Measurements from ENCODE around the gene IL9R.
"Not testable (repeated sequence)": the region's sequence is repeated elsewhere in the genome, so short reads cannot be mapped to it uniquely, and the experiment has no call there.

The IL9R gene

GRCh38 chrX:155997436-155997835 is at the start of gene IL9R:
TSS of gene IL9R (plus strand) at chrX:155997696. CDS start at chrX:155997760, 64 bp downstream.
- no peak for DNase-seq

GRCh38 chrX:155949098-155949497 is 48.4 kb upstream of the IL9R start:
- DNase-seq: no peak

GRCh38 chrX:155951237-155951789 is 46.2 kb upstream of the IL9R start:
- no peak for DNase-seq

GRCh38 chrX:155953055-155953454 is 44.4 kb upstream of the IL9R start:
- DNase-seq: no peak

- DNase-seq: no peak
Observed at GRCh38 chrX:155954793-155955192, 42.7 kb upstream of the IL9R start.

- no peak for DNase-seq
Observed at GRCh38 chrX:155956099-155956498, 41.4 kb upstream of the IL9R start.

GRCh38 chrX:155956649-155957048 is 40.8 kb upstream of the IL9R start:
- no peak for DNase-seq

GRCh38 chrX:155957843-155958242 is 39.7 kb upstream of the IL9R start:
- DNase-seq: no peak

- no peak for DNase-seq
Observed at GRCh38 chrX:155959018-155959587, 38.4 kb upstream of the IL9R start.

GRCh38 chrX:155962906-155963305 is 34.6 kb upstream of the IL9R start:
- DNase-seq: peak; percentile 3

- peak; percentile 84 for DNase-seq
Observed at GRCh38 chrX:155966876-155967275, 30.6 kb upstream of the IL9R start.

- no peak for DNase-seq
Observed at GRCh38 chrX:155967653-155968325, 29.7 kb upstream of the IL9R start.

GRCh38 chrX:155968326-155968661 is 29.2 kb upstream of the IL9R start:
- DNase-seq: no peak

GRCh38 chrX:155968791-155969190 is 28.7 kb upstream of the IL9R start:
- DNase-seq: no peak

- DNase-seq: peak; percentile 16
Observed at GRCh38 chrX:155971658-155972057, 25.8 kb upstream of the IL9R start.

- not testable (repeated sequence) for DNase-seq
Observed at GRCh38 chrX:155972241-155972640, 25.3 kb upstream of the IL9R start.

GRCh38 chrX:155983326-155983725 is 14.2 kb upstream of the IL9R start:
- DNase-seq: no peak

- no peak for DNase-seq
Observed at GRCh38 chrX:155985208-155985607, 12.3 kb upstream of the IL9R start.

GRCh38 chrX:155986995-155987394 is 10.5 kb upstream of the IL9R start:
- not testable (repeated sequence) for DNase-seq

- no peak for DNase-seq
Observed at GRCh38 chrX:155988859-155989258, 8.6 kb upstream of the IL9R start.

GRCh38 chrX:155993421-155993820 is 4.1 kb upstream of the IL9R start:
- DNase-seq: no peak

- no peak for DNase-seq
Observed at GRCh38 chrX:155995321-155995875, 2.1 kb upstream of the IL9R start.

- DNase-seq: no peak
Observed at GRCh38 chrX:155998116-155998515, 620 bp downstream of the IL9R start.

- no peak for DNase-seq
Observed at GRCh38 chrX:155998761-155999510, 1.4 kb downstream of the IL9R start.

Measured in NCI-H82 (cell line).